LNCAP (cell line): ENCODE data around the gene BAZ2B.

ENCODE experiments used
- TF ChIP-seq, protein P1 (sequence below): fragments of 450-650 bp; IDR thresholded peaks from 2 replicates; pipeline ENCODE4 v1.5.1; 2017; ENCODE audit warnings: mild to moderate bottlenecking

The BAZ2B gene

DNA sequence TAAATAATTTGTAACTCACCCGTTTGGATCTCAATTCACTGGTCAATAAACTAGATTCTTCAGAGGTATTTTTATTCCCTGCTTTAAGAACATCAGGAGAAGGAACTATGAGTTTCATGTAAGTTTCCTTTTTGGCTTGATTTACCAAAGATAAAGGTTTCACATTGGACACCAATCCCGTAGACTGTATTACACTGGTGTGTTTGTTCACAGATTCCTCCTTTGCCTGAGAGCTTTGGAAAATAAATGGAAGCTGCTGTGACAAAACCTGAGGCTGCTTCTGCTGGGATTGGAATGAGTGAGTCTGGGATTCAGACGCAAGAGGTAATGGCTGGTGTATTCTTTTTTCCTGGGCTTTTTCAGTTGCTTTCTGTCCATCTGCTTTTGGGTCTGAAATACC lies 178.1 kb downstream of the BAZ2B start:
- TF ChIP-seq, protein P1, sequence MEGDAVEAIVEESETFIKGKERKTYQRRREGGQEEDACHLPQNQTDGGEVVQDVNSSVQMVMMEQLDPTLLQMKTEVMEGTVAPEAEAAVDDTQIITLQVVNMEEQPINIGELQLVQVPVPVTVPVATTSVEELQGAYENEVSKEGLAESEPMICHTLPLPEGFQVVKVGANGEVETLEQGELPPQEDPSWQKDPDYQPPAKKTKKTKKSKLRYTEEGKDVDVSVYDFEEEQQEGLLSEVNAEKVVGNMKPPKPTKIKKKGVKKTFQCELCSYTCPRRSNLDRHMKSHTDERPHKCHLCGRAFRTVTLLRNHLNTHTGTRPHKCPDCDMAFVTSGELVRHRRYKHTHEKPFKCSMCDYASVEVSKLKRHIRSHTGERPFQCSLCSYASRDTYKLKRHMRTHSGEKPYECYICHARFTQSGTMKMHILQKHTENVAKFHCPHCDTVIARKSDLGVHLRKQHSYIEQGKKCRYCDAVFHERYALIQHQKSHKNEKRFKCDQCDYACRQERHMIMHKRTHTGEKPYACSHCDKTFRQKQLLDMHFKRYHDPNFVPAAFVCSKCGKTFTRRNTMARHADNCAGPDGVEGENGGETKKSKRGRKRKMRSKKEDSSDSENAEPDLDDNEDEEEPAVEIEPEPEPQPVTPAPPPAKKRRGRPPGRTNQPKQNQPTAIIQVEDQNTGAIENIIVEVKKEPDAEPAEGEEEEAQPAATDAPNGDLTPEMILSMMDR: no peak

DNA sequence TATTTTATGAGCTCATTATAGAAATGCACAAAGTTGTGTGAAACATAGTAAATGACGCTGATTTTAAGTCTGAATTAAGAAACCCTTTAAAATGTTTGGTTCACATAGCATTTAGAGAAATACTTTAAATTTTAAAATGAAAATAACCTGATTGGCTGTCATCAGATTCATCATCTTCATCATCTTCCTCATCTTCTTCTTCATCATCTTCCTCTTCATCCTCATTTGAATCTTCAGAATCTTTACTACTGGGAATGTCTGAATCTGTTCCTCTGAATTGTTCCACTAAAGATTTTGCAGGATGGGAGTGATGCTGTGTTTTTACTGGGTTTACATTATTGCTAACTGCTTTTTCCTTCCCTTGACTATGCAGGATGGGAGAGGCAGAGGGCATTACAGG lies 183.7 kb downstream of the BAZ2B start:
- TF ChIP-seq, protein P1: no peak

DNA sequence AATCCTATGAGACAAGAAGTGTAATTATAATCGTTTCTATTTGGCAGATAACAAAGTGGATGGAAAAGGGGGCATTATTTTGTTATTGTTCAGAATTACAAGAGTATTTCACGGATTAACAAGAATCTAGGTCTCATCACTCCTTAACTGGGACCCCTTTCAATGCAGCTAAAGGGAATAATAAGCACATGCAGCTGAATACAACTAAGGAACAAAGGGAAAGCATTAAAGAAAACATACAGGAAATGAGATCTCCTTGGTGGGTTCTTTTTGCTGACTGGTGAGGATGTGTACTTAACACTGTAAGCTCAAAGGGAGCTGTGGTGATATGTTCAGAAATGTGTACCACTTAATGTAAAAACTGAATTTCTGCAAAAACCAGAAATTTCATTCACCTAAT lies 189.3 kb downstream of the BAZ2B start:
- TF ChIP-seq, protein P1: no peak

DNA sequence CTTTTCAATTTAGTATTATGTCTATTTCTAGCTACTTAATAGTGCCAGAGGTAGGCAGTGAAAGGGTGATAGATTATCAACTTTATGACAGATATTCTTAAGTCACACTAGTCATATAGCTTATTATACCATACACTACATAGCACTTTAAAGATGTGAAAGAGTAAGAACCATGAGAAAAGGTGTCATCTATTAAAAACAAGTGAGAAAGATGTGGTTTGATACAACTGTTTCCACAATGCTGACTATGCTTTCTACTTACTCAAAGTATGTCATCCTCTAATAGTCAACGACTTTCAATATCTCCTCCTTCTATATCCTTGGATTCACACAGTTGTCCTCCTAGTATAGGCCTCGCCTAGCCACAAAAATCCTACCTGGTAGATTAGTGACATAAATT lies 196.9 kb downstream of the BAZ2B start:
- TF ChIP-seq, protein P1: no peak

DNA sequence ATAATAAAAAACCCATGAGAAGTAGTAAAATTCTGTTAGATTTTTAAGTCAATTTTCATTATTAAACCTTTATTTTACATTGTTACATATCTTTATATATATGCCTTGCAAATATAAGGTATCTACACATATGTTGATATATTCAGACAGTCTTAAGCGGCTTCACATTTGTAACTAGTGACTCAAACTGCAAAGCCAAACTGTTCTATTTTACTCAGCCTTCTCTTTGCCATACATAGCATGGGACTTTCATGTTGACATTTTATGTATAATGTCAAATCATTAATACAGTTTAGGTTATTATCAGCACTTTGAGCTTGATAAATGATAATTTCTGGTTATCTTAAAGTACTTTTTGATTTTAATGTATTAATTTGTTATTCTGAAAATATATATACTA lies 204.9 kb downstream of the BAZ2B start:
- TF ChIP-seq, protein P1: no peak

DNA sequence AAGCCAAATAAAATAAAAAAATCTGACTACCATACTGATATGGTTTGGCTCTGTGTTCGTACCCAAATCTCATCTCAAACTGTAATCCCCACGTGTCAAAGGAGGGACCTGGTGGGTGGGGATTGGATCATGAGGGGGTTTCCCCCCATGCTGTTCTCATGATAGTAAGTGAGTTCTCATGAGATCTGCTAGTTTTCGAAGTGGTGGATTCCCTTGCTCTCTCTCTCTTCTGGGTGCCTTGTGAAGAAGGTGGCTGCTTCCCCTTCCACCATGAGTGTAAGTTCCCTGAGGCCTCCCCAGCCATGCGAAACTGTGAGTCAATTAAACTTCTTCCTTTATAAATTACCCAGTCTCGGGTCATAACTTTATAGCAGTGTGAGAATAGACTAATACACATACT lies 206.1 kb downstream of the BAZ2B start:
- TF ChIP-seq, protein P1: no peak

DNA sequence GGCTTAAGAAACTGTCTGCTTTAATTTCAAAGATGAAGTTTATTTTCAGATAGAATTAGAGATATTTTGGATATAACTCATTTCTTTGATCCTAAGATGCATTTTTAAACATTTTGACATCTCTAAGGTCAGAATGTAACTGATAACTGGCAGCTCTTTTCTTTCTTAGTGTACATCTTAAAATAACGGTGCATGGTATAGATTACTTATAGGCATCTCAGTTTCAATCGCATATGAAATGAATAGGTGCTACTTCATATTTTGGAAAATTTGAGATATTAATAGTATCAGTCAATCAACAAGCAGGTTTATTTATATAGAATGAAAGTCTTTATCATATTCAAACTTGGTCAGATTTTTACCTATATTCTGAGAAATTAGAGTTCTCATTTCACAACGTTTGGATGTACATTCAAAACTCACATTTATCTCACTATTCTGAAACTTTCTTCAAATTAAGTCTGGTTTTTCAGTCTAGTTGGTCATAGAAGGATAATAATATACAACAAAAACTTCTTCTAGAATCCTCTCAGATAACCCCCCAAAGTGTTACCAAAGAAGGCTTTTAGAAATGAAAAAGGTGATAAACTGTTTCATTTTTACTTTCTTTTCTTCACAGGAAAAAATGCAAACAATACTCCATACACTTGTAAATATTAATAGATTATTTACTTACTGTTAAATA lies 207.1 kb downstream of the BAZ2B start:
- TF ChIP-seq, protein P1: no peak

DNA sequence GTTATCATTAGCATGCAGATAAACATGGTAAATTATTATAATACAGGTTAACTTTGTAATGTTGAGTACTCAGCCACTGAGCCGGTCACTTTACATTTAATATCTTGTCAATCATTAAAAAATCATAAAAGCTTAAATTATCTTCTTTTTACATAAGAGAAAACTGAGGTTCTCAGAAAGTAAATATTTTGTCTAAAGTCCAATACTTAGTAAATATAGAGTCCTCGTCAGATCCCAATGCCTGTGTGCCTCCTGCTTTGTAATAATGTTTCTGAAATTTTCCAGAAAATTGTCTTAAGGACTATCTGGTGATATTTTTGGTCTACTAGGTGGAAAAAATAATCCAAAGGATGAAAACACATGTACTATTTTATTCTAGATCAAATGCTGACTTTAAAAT lies 213.6 kb downstream of the BAZ2B start:
- TF ChIP-seq, protein P1: no peak
